ENCODE data around the gene HOMER3. TPM values are rescaled to one million over a fixed set of nuclear protein-coding genes. Genes with fewer than 3 reads are reported as not detected.

HOMER3 gene
- total and polyA plus RNA-seq, 2 experiments from 2014 or later, result 64.6 to 107 TPM

DNA sequence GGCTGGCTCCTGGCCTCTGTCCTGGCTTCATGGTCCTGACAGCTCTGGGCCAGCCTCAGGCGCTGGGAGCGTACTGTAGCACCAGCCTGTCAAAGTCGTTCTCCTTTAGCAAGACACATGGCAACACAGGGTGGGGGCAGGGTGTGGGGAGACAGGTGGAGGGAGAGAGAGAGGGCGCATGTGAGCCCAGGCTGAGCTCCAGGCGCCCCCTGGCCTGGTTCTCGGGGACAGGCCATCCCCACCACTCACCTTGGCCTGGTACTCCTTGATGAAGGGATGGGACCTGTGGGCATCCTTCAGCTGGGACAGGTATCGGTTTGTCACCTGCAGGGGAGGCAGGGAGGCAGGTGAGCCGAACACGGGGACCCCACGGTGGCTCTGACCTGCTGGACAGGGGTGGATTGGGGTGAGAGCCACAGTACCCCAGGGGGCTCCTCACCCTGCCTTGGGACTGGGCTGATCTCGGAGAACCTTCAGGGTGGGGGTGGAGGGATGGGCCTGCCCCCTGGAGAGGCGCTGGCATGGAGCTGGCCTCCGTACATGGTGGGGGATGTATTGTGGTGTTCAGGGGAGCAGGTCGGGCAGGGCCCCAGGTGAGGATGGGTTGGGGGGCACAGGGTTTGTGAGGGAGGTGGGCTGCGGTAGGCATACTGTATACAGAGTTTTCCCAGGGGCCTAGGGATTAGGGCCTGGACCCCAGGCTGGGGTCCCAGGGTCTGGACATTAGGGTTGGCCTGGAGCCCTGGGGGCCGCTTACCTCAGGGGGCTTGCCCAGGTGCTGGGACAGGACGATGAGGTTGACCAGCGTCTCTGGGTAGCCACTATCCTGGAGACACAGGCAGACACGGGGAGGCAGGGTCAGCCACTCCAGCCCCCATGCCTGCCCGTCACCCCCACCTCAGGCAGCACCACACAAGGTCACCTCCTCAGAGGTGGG, 41.1 kb downstream of the HOMER3 start:
- no peak for DNase-seq
- Histone ChIP-seq H2AFZ (no peak overlapping the region), H3K9me2 (ENCODE audit: insufficient read depth) (no peaks in the 10 kb centered on the region), H3K36me3 (ENCODE audit: low read depth) (no peaks in the 10 kb centered on the region), H3K4me2 (ENCODE audit: unreplicated experiment) (no peak overlapping the region), H4K20me1 (ENCODE audit: insufficient read depth) (no peaks in the 10 kb centered on the region), H3K4me1 (ENCODE audit: insufficient read depth) (no peaks in the 10 kb centered on the region), H3K27me3 (replicated peaks; ENCODE audit: insufficient read depth) (no peaks in the 10 kb centered on the region), H3K4me3 (no peak overlapping the region), H3K9me3 (ENCODE audit: low read depth) (no peaks in the 10 kb centered on the region), H3K27ac (no peak overlapping the region), H3K9ac (no peak overlapping the region), H3K79me2 (ENCODE audit: insufficient read depth) (no peaks in the 10 kb centered on the region), H3F3A (ENCODE audit: insufficient read depth) (no peaks in the 10 kb centered on the region)
- no peak for TF ChIP-seq EZH2phosphoT487 (IDR thresholded peaks at IDR 0.05; ENCODE audit: insufficient read depth, low read depth)
- no peak for TF ChIP-seq EZH2 (IDR thresholded peaks at IDR 0.05; ENCODE audit: insufficient read depth, poor library complexity, severe bottlenecking)
- in situ Hi-C loops (cut with MboI), result no loop called here
- WGBS, 2 experiments (ENCODE audit: low coverage in 1 of 2, low lambda C conversion rate in 2 of 2, missing lambda C conversion rate in 2 of 2), result 78 to 84% methylated on average over 19 of the region's 20 CpGs

DNA sequence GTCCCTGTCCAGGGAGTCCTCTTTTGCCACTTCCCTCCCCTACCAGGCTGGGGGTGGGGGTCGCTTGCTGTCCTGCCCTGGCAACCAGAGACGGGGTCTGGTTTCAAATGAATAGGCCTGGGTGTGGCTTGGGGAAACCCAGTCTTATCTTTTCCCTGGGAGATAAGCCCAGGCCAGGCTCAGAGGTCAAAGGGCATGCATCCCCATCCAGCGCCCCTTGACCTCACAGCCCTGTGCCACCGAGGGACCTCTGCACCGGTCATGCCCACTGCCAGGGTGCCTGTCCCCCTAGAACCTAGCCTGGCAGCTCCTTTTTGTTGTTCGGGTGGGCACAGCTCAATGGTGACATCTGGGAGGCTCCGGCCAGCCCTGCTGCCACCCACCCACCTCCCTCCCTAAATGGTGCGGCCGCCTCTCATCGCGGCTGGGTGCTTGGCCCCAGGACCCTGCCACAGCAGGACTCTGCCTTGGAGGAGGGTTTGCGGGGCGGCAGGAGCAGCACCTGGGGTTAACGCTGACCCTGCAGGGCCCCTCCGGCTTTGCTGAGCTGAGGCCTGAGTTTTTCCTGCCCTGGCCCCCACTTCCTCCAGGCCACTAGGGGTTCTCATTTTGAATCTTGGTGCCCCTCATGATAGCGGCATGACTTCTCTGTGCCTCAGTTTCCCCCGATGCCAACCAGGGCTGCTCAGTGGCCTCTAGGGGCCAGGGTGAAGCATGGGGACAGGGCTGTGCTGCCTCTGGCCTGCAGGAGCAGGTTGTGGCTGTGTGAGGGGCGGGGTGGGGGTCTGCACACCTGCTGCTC, 42.2 kb downstream of the HOMER3 start:
- WGBS, 2 experiments (ENCODE audit: low coverage in 1 of 2, low lambda C conversion rate in 2 of 2, missing lambda C conversion rate in 2 of 2), result 80 to 81% methylated on average over 18 of the region's 18 CpGs
- H3K9me3 ChIP-seq (ENCODE audit: low read depth), result no peaks in the 10 kb centered on the region
- H3F3A ChIP-seq (ENCODE audit: insufficient read depth), result no peaks in the 10 kb centered on the region
- no peaks in the 10 kb centered on the region for H3K4me1 ChIP-seq (ENCODE audit: insufficient read depth)
- no peak overlapping the region for H3K4me2 ChIP-seq (ENCODE audit: unreplicated experiment)
- no peak overlapping the region for H3K4me3 ChIP-seq
- H3K36me3 ChIP-seq (ENCODE audit: low read depth), result no peaks in the 10 kb centered on the region
- no peak for DNase-seq
- H3K9me2 ChIP-seq (ENCODE audit: insufficient read depth), result no peaks in the 10 kb centered on the region
- H3K27ac ChIP-seq, result no peak overlapping the region
- in situ Hi-C loops (cut with MboI), result no loop called here
- H3K79me2 ChIP-seq (ENCODE audit: insufficient read depth), result no peaks in the 10 kb centered on the region
- no peak overlapping the region for H3K9ac ChIP-seq
- TF ChIP-seq EZH2phosphoT487 (IDR thresholded peaks at IDR 0.05; ENCODE audit: insufficient read depth, low read depth) (no peak), EZH2 (IDR thresholded peaks at IDR 0.05; ENCODE audit: insufficient read depth, poor library complexity, severe bottlenecking) (no peak)
- H3K27me3 ChIP-seq (replicated peaks; ENCODE audit: insufficient read depth), result no peaks in the 10 kb centered on the region
- no peaks in the 10 kb centered on the region for H4K20me1 ChIP-seq (ENCODE audit: insufficient read depth)
- H2AFZ ChIP-seq, result no peak overlapping the region

DNA sequence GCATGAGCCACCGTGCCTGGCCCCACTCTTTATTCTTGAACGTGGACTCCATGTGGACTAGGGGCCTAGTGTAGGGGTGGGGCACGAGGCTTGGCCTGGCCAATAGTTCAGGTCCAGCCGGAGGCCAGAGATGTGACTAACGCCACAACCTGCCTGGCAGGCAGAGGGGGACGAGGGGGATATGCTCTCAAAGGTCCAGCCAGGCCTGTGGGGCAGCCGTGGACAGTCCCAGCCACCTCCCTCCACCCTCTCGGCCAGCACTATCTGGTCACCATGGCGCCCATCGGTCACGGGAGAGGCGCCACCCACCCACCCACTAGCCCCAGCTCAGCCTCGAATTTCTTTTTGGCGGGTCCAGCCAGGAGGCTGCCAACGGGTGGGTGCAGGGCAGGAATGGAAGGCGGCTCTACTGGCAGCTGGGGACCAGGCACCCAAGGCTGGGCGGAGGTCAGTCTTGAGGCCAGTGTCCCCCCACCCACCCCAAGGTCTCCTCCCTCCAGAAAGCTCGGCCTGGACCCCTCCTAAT, 42.9 kb downstream of the HOMER3 start:
- peak; percentile 35 for DNase-seq

More for the DNA sequence above, 42.9 kb downstream of the HOMER3 start:
- Histone ChIP-seq H3K9me3 (ENCODE audit: low read depth) (no peaks in the 10 kb centered on the region), H3F3A (ENCODE audit: insufficient read depth) (no peaks in the 10 kb centered on the region), H3K4me2 (ENCODE audit: unreplicated experiment) (no peak overlapping the region), H3K4me1 (ENCODE audit: insufficient read depth) (no peaks in the 10 kb centered on the region), H3K4me3 (no peak overlapping the region), H3K27me3 (replicated peaks; ENCODE audit: insufficient read depth) (no peaks in the 10 kb centered on the region), H3K27ac (no peak overlapping the region), H2AFZ (no peak overlapping the region), H3K9ac (no peak overlapping the region), H4K20me1 (ENCODE audit: insufficient read depth) (no peaks in the 10 kb centered on the region), H3K79me2 (ENCODE audit: insufficient read depth) (no peaks in the 10 kb centered on the region), H3K9me2 (ENCODE audit: insufficient read depth) (no peaks in the 10 kb centered on the region), H3K36me3 (ENCODE audit: low read depth) (no peaks in the 10 kb centered on the region)
- WGBS, 2 experiments (ENCODE audit: low coverage in 1 of 2, low lambda C conversion rate in 2 of 2, missing lambda C conversion rate in 2 of 2), result 36 to 63% methylated on average over 11 to 17 of the region's 18 CpGs
- in situ Hi-C loops (cut with MboI), result no loop called here
- no peak for TF ChIP-seq EZH2 (IDR thresholded peaks at IDR 0.05; ENCODE audit: insufficient read depth, poor library complexity, severe bottlenecking)
